Transverse colon (tissue), 4 donors: ENCODE data around the gene TNKS2. TPM values are rescaled to one million over a fixed set of nuclear protein-coding genes. Genes with fewer than 3 reads are reported as not detected.

Experiments used
- DNase-seq: peaks from one replicate; pipeline ENCODE4 v3.0.0-alpha.2; 2019
- H3K27ac ChIP-seq, 4 donors: fragments of 200-600 bp; sonication (generic); 2 replicates each; pipeline ENCODE4 v1.5.1; 2016 to 2018; ENCODE audit warnings: inconsistent platforms in 4 of 4
- H3K27me3 ChIP-seq: fragments of 200-600 bp; sonication (generic); 2 replicates; pipeline ENCODE4 v1.5.1; 2017; ENCODE audit warnings: inconsistent platforms
- H3K36me3 ChIP-seq, 4 donors: fragments of 200-600 bp; sonication (generic); 2 replicates each; pipeline ENCODE4 v1.5.1; 2017 to 2019; ENCODE audit warnings: inconsistent platforms in 4 of 4
- H3K4me1 ChIP-seq, 4 donors: fragments of 200-600 bp; sonication (generic); 2 replicates each; pipeline ENCODE4 v1.5.1; 2017 to 2020; ENCODE audit warnings: inconsistent platforms in 4 of 4
- H3K4me3 ChIP-seq, 4 donors: fragments of 200-600 bp; sonication (generic); 1 replicate in 1 of 4; 2 replicates in 3 of 4; pipeline versions ENCODE4 v1.5.1 to v1.6.1; 2017 to 2019; ENCODE audit warnings: inconsistent platforms in 4 of 4
- H3K9me3 ChIP-seq, 2 donors: fragments of 200-600 bp; sonication (generic); 2 replicates each; pipeline ENCODE4 v1.5.1; 2017 to 2019; ENCODE audit warnings: inconsistent platforms in 2 of 2
- CTCF ChIP-seq, 5 experiments: fragments of 200-600 bp in 3 of 5; fragments of 450-650 bp in 2 of 5; sonication (generic) in 3 of 5; IDR thresholded peaks; 1 replicate in 2 of 5; 2 replicates in 3 of 5; pipeline ENCODE4 v1.5.1; 2016 to 2017; ENCODE audit warnings: antibody characterized with exemption in 5 of 5, inconsistent platforms in 3 of 5, mild to moderate bottlenecking in 2 of 5, moderate library complexity in 1 of 5
- EP300 ChIP-seq: sonication (generic); formaldehyde crosslinking; IDR thresholded peaks from one replicate; pipeline ENCODE4 v1.6.1; 2017; ENCODE audit warnings: antibody characterized with exemption, low read depth
- POLR2A ChIP-seq: fragments of 450-650 bp; IDR thresholded peaks from one replicate; pipeline ENCODE4 v1.6.1; 2016; ENCODE audit warnings: antibody characterized with exemption, mild to moderate bottlenecking, moderate library complexity
- POLR2AphosphoS5 ChIP-seq, 3 donors: sonication (generic); formaldehyde crosslinking; IDR thresholded peaks; one replicate each; pipeline ENCODE4 v1.6.1; 2016; ENCODE audit warnings: antibody characterized with exemption in 3 of 3
- WGBS, 2 donors: methylation state at CpG; one replicate each; pipeline ENCODE4 v1.1.5; 2018; ENCODE audit warnings: low coverage in 1 of 2; 5-methylcytosine and 5-hydroxymethylcytosine counted together
- in situ Hi-C, 4 donors: fragments of 200-750 bp; cut with MboI; loops; one replicate each; pipeline versions ENCODE4 v1.15.0 to v1.15.1; 2017; ENCODE audit warnings: low sequenced_read_pairs in 3 of 4, low pct_ligation_motif_present in 1 of 4, low pct_unique_long_range_greater_than_20kb in 1 of 4
- intact Hi-C: fragments of 100-400 bp; cut with DNase I; formaldehyde crosslinking; loops from one replicate; pipeline ENCODE4 v1.15.1; 2023; ENCODE audit warnings: low total_unique reads
- total RNA-seq, 4 donors: library from RNA; depleted of rRNA; stranded (reverse); fragments of >200 nt; gene quantifications; one replicate each; pipeline ENCODE4 v1.1.0, GENCODE V29; 2016

The TNKS2 gene
- total RNA-seq, 4 donors from 2014 or later, result 27.2 to 38.7 (median 31.6) TPM

GRCh38 chr10:91813251-91813650 is 15.0 kb downstream of the TNKS2 start:
- in situ Hi-C loops (no loop called here), intact Hi-C loops (no loop called here)
- H3K27me3 ChIP-seq, result no peaks in the 10 kb centered on the region
- H3K9me3 ChIP-seq, result no peaks in the 10 kb centered on the region
- no peak for DNase-seq
- no peak overlapping the region for H3K4me3 ChIP-seq
- WGBS, 2 donors, result 72% methylated on average over 1 of the region's 1 CpG; no CpG with 5 or more reads in 1 of the 2 donors
- peaks cover 0 to 3% (median 0%) of the 10 kb centered on the region in 4 donors for H3K4me1 ChIP-seq
- H3K36me3 ChIP-seq, result peaks cover 0 to 19% (median 9%) of the 10 kb centered on the region in 4 donors
- TF ChIP-seq EP300 (no peak), CTCF (IDR thresholded peaks at IDR 0.05) (no peak), POLR2AphosphoS5 (IDR thresholded peaks at IDR 0.05) (no peak), POLR2A (no peak)
- H3K27ac ChIP-seq, result no peak overlapping the region

GRCh38 chr10:91816981-91817380 is 18.8 kb downstream of the TNKS2 start:
- H3K36me3 ChIP-seq, result peaks cover 0 to 55% (median 26%) of the 10 kb centered on the region in 4 donors

GRCh38 chr10:91820144-91820543 is 21.9 kb downstream of the TNKS2 start:
- TF ChIP-seq CTCF (IDR thresholded peaks at IDR 0.05) (no peak), POLR2AphosphoS5 (IDR thresholded peaks at IDR 0.05) (no peak), EP300 (no peak), POLR2A (no peak)
- in situ Hi-C loops, result no loop called here
- H3K9me3 ChIP-seq, result no peaks in the 10 kb centered on the region
- H3K27me3 ChIP-seq, result no peaks in the 10 kb centered on the region
- no peak overlapping the region for H3K27ac ChIP-seq
- 62 to 93% methylated on average over 2 to 3 of the region's 3 CpGs for WGBS, 2 donors
- no peaks in the 10 kb centered on the region for H3K4me1 ChIP-seq
- H3K4me3 ChIP-seq, result no peak overlapping the region
- DNase-seq, result no peak
- H3K36me3 ChIP-seq, result peaks cover 0 to 70% (median 26%) of the 10 kb centered on the region in 4 donors
- intact Hi-C loops, result no loop called here

More at GRCh38 chr10:91816981-91817380, 18.8 kb downstream of the TNKS2 start:
- no peak overlapping the region for H3K4me3 ChIP-seq
- no peak for TF ChIP-seq EP300
- no peaks in the 10 kb centered on the region for H3K27me3 ChIP-seq
- H3K27ac ChIP-seq, result no peak overlapping the region
- WGBS, 2 donors, result 69 to 82% methylated on average over 2 of the region's 2 CpGs
- intact Hi-C loops (no loop called here), in situ Hi-C loops (no loop called here)
- H3K4me1 ChIP-seq, result peaks cover 0 to 3% (median 0%) of the 10 kb centered on the region in 4 donors
- DNase-seq, result no peak
- no peaks in the 10 kb centered on the region for H3K9me3 ChIP-seq

- Histone ChIP-seq H3K36me3 (peaks cover 0 to 72% (median 28%) of the 10 kb centered on the region in 4 donors), H3K27ac (no peak overlapping the region), H3K27me3 (no peaks in the 10 kb centered on the region), H3K4me3 (no peak overlapping the region), H3K9me3 (no peaks in the 10 kb centered on the region), H3K4me1 (no peaks in the 10 kb centered on the region)
- WGBS, 2 donors, result 93 to 100% methylated on average over 1 of the region's 1 CpG
- in situ Hi-C loops (no loop called here), intact Hi-C loops (no loop called here)
- DNase-seq, result no peak
- TF ChIP-seq POLR2AphosphoS5 (IDR thresholded peaks at IDR 0.05), result no peak
- no peak for TF ChIP-seq POLR2A
- no peak for TF ChIP-seq CTCF (IDR thresholded peaks at IDR 0.05)
- TF ChIP-seq EP300, result no peak
Measured at GRCh38 chr10:91824076-91824475, 25.9 kb downstream of the TNKS2 start.

- 73 to 83% methylated on average over 2 of the region's 2 CpGs for WGBS, 2 donors
- intact Hi-C loops (no loop called here), in situ Hi-C loops (no loop called here)
- H3K4me3 ChIP-seq, result no peak overlapping the region
- H3K36me3 ChIP-seq, result peaks cover 0 to 77% (median 38%) of the 10 kb centered on the region in 4 donors
- no peak overlapping the region for H3K27ac ChIP-seq
- H3K9me3 ChIP-seq, result no peaks in the 10 kb centered on the region
- no peaks in the 10 kb centered on the region for H3K27me3 ChIP-seq
- no peak for DNase-seq
- TF ChIP-seq POLR2A, result no peak
- TF ChIP-seq EP300, result no peak
- TF ChIP-seq CTCF (IDR thresholded peaks at IDR 0.05), result no peak
- TF ChIP-seq POLR2AphosphoS5 (IDR thresholded peaks at IDR 0.05), result no peak
- H3K4me1 ChIP-seq, result no peaks in the 10 kb centered on the region
Measured at GRCh38 chr10:91829268-91829667, 31.0 kb downstream of the TNKS2 start.
